Cardiac muscle cell (in vitro differentiated cells and primary cell): Measurements from ENCODE around the gene ARL5A. TPM values are rescaled to one million over a fixed set of nuclear protein-coding genes. Genes with fewer than 3 reads are reported as not detected.

Source experiments
- DNase-seq, 2 donors: peaks; one replicate each; pipeline versions ENCODE4 v3.0.0 to v3.0.0-alpha.2; 2010 to 2017; ENCODE audit warnings: low read depth in 1 of 2, low spot score in 1 of 2
- H3K27ac ChIP-seq: fragments of 200-600 bp; sonication (generic); 2 replicates; pipeline ENCODE4 v1.5.1; 2016
- H3K27me3 ChIP-seq: fragments of 200-600 bp; sonication (generic); 2 replicates; pipeline ENCODE4 v1.6.0; 2016; ENCODE audit warnings: control low read depth
- H3K36me3 ChIP-seq: fragments of 200-600 bp; sonication (generic); 2 replicates; pipeline ENCODE4 v1.5.1; 2016; ENCODE audit warnings: control low read depth
- H3K4me1 ChIP-seq: fragments of 200-600 bp; sonication (generic); 2 replicates; pipeline ENCODE4 v1.8.1; 2017; ENCODE audit warnings: low read depth, mild to moderate bottlenecking, mixed run types
- H3K4me3 ChIP-seq: fragments of 200-600 bp; sonication (generic); 2 replicates; pipeline ENCODE4 v1.5.1; 2016; ENCODE audit warnings: mild to moderate bottlenecking
- H3K9me3 ChIP-seq: fragments of 200-600 bp; sonication (generic); 2 replicates; pipeline ENCODE4 v1.5.1; 2017; ENCODE audit warnings: low read depth, mild to moderate bottlenecking, control low read depth
- polyA plus RNA-seq: library from polyadenylated mRNA; unstranded; fragments of >200 nt; fragmentation: Nextera tagmentation; extraction: Ambion mirVana; gene quantifications from 2 replicates; pipeline ENCODE4 v1.2.1, GENCODE V29; 2016
- total RNA-seq: library from RNA; depleted of rRNA; stranded (reverse); fragments of >200 nt; gene quantifications from 2 replicates; pipeline ENCODE4 v1.2.3, GENCODE V29; 2016
- TF ChIP-seq, protein P1 (sequence below): IDR thresholded peaks from 2 replicates; pipeline ENCODE4 v1.5.1; 2012; ENCODE audit warnings: low read depth, mild to moderate bottlenecking, low read length

ARL5A gene
- total and polyA plus RNA-seq, 2 experiments from 2014 or later = 26.7 to 48.0 TPM

DNA sequence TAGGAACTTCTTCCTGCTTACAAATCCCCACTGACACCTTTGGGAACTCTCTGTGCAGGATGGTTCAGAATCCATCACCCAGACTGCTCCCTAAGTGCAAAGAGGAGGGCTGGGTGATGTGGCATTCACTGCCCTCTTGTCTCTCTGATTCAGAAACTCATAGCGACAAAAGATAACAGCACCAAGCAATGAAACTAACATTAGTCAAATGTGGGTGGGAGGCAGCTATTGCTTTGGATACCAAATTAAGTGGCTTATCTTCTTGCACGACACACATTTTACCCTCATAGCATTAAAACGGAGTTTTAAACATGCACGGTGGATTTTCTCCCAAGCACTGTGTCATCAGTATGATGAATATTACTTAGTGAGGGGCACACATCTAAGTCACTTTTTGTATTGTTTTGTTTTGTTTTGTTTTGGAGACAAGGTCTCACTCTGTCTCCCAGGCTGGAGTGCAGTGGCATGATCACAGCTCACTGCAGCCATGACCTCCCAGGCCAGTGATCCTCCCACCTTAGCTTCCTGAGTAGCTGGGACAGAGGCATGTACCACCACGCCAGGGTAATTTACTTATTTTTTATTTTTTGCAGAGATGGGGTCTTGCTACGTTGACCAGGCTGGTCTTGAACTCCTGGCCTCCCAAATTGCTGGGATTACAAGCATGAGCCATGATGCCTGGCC, 53.0 kb downstream of the ARL5A start:
- TF ChIP-seq, protein P1, sequence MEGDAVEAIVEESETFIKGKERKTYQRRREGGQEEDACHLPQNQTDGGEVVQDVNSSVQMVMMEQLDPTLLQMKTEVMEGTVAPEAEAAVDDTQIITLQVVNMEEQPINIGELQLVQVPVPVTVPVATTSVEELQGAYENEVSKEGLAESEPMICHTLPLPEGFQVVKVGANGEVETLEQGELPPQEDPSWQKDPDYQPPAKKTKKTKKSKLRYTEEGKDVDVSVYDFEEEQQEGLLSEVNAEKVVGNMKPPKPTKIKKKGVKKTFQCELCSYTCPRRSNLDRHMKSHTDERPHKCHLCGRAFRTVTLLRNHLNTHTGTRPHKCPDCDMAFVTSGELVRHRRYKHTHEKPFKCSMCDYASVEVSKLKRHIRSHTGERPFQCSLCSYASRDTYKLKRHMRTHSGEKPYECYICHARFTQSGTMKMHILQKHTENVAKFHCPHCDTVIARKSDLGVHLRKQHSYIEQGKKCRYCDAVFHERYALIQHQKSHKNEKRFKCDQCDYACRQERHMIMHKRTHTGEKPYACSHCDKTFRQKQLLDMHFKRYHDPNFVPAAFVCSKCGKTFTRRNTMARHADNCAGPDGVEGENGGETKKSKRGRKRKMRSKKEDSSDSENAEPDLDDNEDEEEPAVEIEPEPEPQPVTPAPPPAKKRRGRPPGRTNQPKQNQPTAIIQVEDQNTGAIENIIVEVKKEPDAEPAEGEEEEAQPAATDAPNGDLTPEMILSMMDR = no peak
- H3K36me3 ChIP-seq = peaks cover 9% of the 10 kb centered on the region
- H3K27me3 ChIP-seq = no peaks in the 10 kb centered on the region
- DNase-seq = peak in 1 of 2 donors; percentile 33
- no peak overlapping the region for H3K4me3 ChIP-seq
- H3K9me3 ChIP-seq = no peaks in the 10 kb centered on the region
- H3K27ac ChIP-seq = no peak overlapping the region
- H3K4me1 ChIP-seq = no peaks in the 10 kb centered on the region

GRCh38 chr2:151774506-151774905, 53.7 kb downstream of the ARL5A start:
- no peak overlapping the region for H3K4me3 ChIP-seq
- no peak overlapping the region for H3K27ac ChIP-seq
- peak in 1 of 2 donors; percentile 72 for DNase-seq
- H3K9me3 ChIP-seq = no peaks in the 10 kb centered on the region
- no peaks in the 10 kb centered on the region for H3K27me3 ChIP-seq
- H3K4me1 ChIP-seq = no peaks in the 10 kb centered on the region
- H3K36me3 ChIP-seq = peaks cover 9% of the 10 kb centered on the region
- TF ChIP-seq, protein P1 = no peak

- no peak overlapping the region for H3K27ac ChIP-seq
- peaks cover 9% of the 10 kb centered on the region for H3K36me3 ChIP-seq
- no peaks in the 10 kb centered on the region for H3K4me1 ChIP-seq
- no peaks in the 10 kb centered on the region for H3K27me3 ChIP-seq
- no peaks in the 10 kb centered on the region for H3K9me3 ChIP-seq
- peak in 1 of 2 donors; percentile 26 for DNase-seq
- TF ChIP-seq, protein P1 = no peak
- H3K4me3 ChIP-seq = no peak overlapping the region
Measured at GRCh38 chr2:151771599-151772358, 56.4 kb downstream of the ARL5A start.

DNA sequence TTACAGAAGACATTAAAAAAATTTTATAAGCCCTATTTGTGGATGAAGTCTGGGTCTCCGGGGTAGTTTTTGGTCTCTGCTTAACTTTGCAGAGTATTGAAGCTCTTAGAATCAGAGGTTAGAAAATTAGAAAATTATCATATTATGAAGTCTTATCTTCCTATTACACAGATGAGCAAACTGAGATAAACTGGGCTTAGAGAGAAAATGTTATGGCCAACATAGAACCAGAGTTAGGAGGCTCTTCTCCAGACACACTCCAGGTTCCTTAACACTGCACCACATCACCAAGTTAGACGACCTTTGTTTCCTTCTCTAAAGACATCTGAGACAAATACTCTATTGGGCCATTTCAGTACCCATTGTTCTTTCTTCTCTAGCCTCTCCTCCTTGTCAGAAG, 57.2 kb downstream of the ARL5A start:
- no peak overlapping the region for H3K4me3 ChIP-seq
- H3K27me3 ChIP-seq = no peaks in the 10 kb centered on the region
- no peaks in the 10 kb centered on the region for H3K4me1 ChIP-seq
- TF ChIP-seq, protein P1 = no peak
- DNase-seq = no peak
- peaks cover 2% of the 10 kb centered on the region for H3K36me3 ChIP-seq
- no peak overlapping the region for H3K27ac ChIP-seq
- H3K9me3 ChIP-seq = no peaks in the 10 kb centered on the region

DNA sequence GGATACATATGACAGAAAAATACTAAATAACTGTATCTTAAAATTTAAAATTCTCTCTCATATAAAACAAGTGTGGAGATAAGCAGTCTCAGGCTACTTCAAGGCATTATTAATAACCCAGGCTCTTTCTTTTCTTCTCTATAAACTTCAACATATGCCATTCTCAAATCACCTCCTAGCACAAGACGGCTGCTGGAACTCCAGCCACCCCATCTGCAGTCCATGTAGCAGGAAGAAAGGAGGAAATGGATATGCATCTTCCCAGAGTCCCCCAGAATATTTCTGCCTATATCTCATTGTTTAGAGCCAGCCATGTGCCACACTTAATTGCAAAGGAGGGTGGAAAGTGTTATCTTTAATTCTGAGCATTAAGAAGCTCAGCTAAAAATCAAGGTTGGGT, 58.6 kb downstream of the ARL5A start:
- no peaks in the 10 kb centered on the region for H3K36me3 ChIP-seq
- H3K4me3 ChIP-seq = no peak overlapping the region
- no peaks in the 10 kb centered on the region for H3K27me3 ChIP-seq
- no peaks in the 10 kb centered on the region for H3K9me3 ChIP-seq
- H3K4me1 ChIP-seq = no peaks in the 10 kb centered on the region
- no peak overlapping the region for H3K27ac ChIP-seq
- DNase-seq = no peak
- TF ChIP-seq, protein P1 = no peak
